ENCODE data around the gene POU6F2.

- TF ChIP-seq EZH2 (IDR thresholded peaks at IDR 0.05; ENCODE audit: insufficient read depth, poor library complexity, severe bottlenecking) (no peak), EZH2phosphoT487 (IDR thresholded peaks at IDR 0.05; ENCODE audit: insufficient read depth, low read depth) (no peak)
These were observed 485.5 kb downstream of the POU6F2 start for GRCh38 chr7:39463252-39463651.
